ENCODE measurements around the gene PLIN1. TPM values are rescaled to one million over a fixed set of nuclear protein-coding genes. Genes with fewer than 3 reads are reported as not detected.
"Not testable (repeated sequence)": the region's sequence is repeated elsewhere in the genome, so short reads cannot be mapped to it uniquely, and the experiment has no call there.

PLIN1 gene, protein sequence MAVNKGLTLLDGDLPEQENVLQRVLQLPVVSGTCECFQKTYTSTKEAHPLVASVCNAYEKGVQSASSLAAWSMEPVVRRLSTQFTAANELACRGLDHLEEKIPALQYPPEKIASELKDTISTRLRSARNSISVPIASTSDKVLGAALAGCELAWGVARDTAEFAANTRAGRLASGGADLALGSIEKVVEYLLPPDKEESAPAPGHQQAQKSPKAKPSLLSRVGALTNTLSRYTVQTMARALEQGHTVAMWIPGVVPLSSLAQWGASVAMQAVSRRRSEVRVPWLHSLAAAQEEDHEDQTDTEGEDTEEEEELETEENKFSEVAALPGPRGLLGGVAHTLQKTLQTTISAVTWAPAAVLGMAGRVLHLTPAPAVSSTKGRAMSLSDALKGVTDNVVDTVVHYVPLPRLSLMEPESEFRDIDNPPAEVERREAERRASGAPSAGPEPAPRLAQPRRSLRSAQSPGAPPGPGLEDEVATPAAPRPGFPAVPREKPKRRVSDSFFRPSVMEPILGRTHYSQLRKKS
- total RNA-seq = under 1 TPM in 1 of 2 experiments, not detected in 1; 0.12 TPM

DNA sequence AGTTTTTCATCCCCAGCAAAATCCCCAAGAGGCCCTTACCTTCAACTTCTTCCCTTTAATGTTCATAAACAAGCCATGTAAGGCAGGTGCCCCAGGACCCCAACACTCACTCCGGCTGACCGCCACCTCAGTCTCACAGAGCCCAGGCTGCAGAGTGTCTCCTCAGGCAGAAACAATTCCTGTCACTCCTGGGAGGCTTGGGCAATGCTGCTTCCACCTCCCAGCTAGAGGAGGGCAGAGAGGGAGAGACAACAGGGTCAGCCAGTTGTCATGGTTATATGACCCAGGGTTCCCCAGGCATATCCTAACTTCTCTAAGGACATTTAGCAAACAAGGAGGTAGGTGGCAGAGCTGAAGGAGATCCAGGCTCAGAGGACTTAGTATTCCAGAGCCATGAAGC lies at the start of gene PLIN1:
TSS of gene PLIN1 (minus strand) at position 156 of the 400 bp plus-strand sequence. CDS start 1,878 bp downstream, outside the sequence.
- no peak for ATAC-seq
- no peaks in the 10 kb centered on the region for H3K27me3 Mint-ChIP-seq
- no peaks in the 10 kb centered on the region for H3K4me1 Mint-ChIP-seq
- H3K9me3 Mint-ChIP-seq (ENCODE audit: low read depth) = no peaks in the 10 kb centered on the region
- no peak within 1 kb of the TSS for H3K27ac Mint-ChIP-seq
- H3K36me3 Mint-ChIP-seq = no peaks in the 10 kb centered on the region
- CTCF ChIA-PET = no interaction called here
- DNase-seq = no peak
- no peak within 1 kb of the TSS for H3K4me3 Mint-ChIP-seq

DNA sequence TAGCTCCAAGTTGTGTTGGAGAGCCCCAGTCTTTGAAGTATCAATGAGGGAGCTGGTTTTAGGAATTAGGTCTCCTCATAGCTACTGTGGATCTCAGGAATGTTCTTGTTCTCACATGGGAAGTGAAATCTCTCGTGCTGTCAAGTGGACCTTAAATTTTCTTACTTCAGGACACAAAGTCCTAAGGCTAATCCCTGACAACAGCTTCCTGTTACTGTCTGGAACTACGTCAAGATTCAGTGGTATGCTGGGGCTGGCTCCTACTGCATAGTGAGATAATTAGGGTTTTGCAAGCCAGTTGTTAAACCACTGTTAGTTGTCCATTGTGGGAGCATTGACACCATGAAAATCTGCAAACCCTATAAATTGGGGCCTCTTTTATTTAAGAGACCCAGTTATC lies 49.1 kb upstream of the PLIN1 start:
- Mint-ChIP-seq H3K4me1 (no peaks in the 10 kb centered on the region), H3K9me3 (ENCODE audit: low read depth) (peaks cover 3% of the 10 kb centered on the region), H3K27ac (no peak overlapping the region), H3K27me3 (peaks cover 26% of the 10 kb centered on the region), H3K4me3 (no peak overlapping the region), H3K36me3 (peaks cover 3% of the 10 kb centered on the region)
- CTCF ChIA-PET = interaction anchor here (2.2 to 3.2 kb wide), 2 partner anchors 12 to 33 kb away, joined by 6 to 20 read pairs; no protein-coding TSS in a partner anchor
- DNase-seq (no peak), ATAC-seq (no peak)

DNA sequence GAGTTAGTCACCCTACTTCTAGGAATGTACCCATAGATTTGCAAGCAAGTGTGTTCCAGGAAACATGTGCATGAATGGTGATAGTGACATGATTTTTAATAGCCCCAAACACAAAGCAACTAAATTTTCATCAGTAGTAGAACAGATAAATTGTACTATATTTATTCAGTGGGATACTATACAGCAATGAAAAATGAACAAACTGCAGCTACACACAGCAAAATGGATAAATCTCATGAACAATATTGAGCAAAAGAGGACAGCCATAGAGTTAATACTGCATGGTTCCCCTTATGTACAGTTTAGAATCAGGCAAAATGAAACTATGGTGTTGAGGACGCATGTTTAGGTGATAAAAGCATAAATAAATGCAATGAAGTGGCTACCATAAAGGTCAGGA lies 45.9 kb upstream of the PLIN1 start:
- H3K4me3 Mint-ChIP-seq = no peak overlapping the region
- ATAC-seq = no peak
- peaks cover 3% of the 10 kb centered on the region for H3K36me3 Mint-ChIP-seq
- no peak overlapping the region for H3K27ac Mint-ChIP-seq
- H3K4me1 Mint-ChIP-seq = no peaks in the 10 kb centered on the region
- peaks cover 36% of the 10 kb centered on the region for H3K27me3 Mint-ChIP-seq
- DNase-seq = no peak
- peaks cover 3% of the 10 kb centered on the region for H3K9me3 Mint-ChIP-seq (ENCODE audit: low read depth)
- CTCF ChIA-PET = no interaction called here

- CTCF ChIA-PET = no interaction called here
- peaks cover 36% of the 10 kb centered on the region for H3K27me3 Mint-ChIP-seq
- DNase-seq (no peak), ATAC-seq (no peak)
- peaks cover 3% of the 10 kb centered on the region for H3K9me3 Mint-ChIP-seq (ENCODE audit: low read depth)
- peaks cover 3% of the 10 kb centered on the region for H3K36me3 Mint-ChIP-seq
- H3K27ac Mint-ChIP-seq = no peak overlapping the region
- H3K4me3 Mint-ChIP-seq = no peak overlapping the region
- H3K4me1 Mint-ChIP-seq = no peaks in the 10 kb centered on the region
Observed at GRCh38 chr15:89724621-89725020, 45.5 kb upstream of the PLIN1 start.

DNA sequence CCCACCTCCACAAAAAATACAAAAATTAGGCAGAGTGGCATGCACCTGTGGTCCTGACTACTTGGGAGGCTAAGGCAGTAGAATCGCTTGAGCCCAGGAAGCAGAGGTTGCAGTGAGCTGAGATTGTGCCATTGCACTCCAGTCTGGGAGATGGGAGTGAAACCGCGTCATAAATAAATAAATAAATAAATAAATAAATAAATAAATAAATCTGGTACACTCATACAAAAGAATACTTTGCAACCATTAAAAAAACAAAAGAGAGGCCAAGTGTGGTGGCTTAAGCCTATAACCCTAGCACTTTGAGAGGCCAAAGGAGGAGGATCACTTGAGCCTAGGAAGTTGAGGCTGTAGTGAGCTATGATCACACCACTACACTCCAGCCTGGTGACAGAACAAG lies 43.9 kb upstream of the PLIN1 start:
- CTCF ChIA-PET = interaction anchor here (1.0 kb wide), 1 partner anchor 17 kb away, joined by 4 read pairs; no protein-coding TSS in a partner anchor
- peaks cover 3% of the 10 kb centered on the region for H3K9me3 Mint-ChIP-seq (ENCODE audit: low read depth)
- H3K27ac Mint-ChIP-seq = no peak overlapping the region
- peaks cover 3% of the 10 kb centered on the region for H3K36me3 Mint-ChIP-seq
- no peak overlapping the region for H3K4me3 Mint-ChIP-seq
- H3K4me1 Mint-ChIP-seq = no peaks in the 10 kb centered on the region
- DNase-seq (no peak), ATAC-seq (no peak)
- peaks cover 39% of the 10 kb centered on the region for H3K27me3 Mint-ChIP-seq

DNA sequence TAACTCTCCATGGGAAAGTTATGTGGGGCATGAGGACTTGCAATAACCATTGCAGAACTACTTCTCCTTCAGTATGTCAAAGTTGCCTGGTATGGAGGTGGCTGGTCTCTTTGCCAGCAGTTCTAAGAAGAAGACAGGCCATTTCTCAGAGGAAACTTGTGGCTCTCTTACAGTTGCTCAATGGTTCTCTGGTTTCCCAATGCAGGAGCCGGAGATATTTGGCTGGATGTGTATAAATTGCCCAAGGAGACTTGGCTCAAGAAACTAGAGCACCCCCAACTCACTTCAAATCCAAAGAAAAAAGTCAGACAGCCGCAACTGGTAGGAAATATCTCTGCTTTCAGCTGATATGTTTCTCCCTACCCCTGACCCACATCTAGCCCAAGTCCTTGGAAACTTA lies 35.6 kb upstream of the PLIN1 start:
- no peaks in the 10 kb centered on the region for H3K36me3 Mint-ChIP-seq
- ATAC-seq (no peak), DNase-seq (no peak)
- H3K4me3 Mint-ChIP-seq = no peak overlapping the region
- H3K9me3 Mint-ChIP-seq (ENCODE audit: low read depth) = no peaks in the 10 kb centered on the region
- no peaks in the 10 kb centered on the region for H3K4me1 Mint-ChIP-seq
- CTCF ChIA-PET = no interaction called here
- peaks cover 21% of the 10 kb centered on the region for H3K27me3 Mint-ChIP-seq
- no peak overlapping the region for H3K27ac Mint-ChIP-seq

GRCh38 chr15:89707577-89707976 lies 28.4 kb upstream of the PLIN1 start:
- H3K36me3 Mint-ChIP-seq = no peaks in the 10 kb centered on the region
- CTCF ChIA-PET = interaction anchor here (0.5 kb wide), 1 partner anchor 263 kb away, joined by 3 read pairs; no protein-coding TSS in a partner anchor
- H3K4me1 Mint-ChIP-seq = no peaks in the 10 kb centered on the region
- H3K4me3 Mint-ChIP-seq = no peak overlapping the region
- H3K27ac Mint-ChIP-seq = no peak overlapping the region
- no peaks in the 10 kb centered on the region for H3K9me3 Mint-ChIP-seq (ENCODE audit: low read depth)
- DNase-seq (no peak), ATAC-seq (no peak)
- peaks cover 40% of the 10 kb centered on the region for H3K27me3 Mint-ChIP-seq

GRCh38 chr15:89704411-89704810 lies 25.2 kb upstream of the PLIN1 start:
- CTCF ChIA-PET = interaction anchor here (1.4 kb wide), 1 partner anchor 34 kb away, joined by 3 read pairs; no protein-coding TSS in a partner anchor
- Mint-ChIP-seq H3K4me1 (no peaks in the 10 kb centered on the region), H3K9me3 (ENCODE audit: low read depth) (no peaks in the 10 kb centered on the region), H3K27ac (no peak overlapping the region), H3K27me3 (peaks cover 42% of the 10 kb centered on the region), H3K4me3 (no peak overlapping the region), H3K36me3 (no peaks in the 10 kb centered on the region)
- ATAC-seq (no peak), DNase-seq (no peak)

- CTCF ChIA-PET = interaction anchor here (0.8 kb wide), 1 partner anchor 1338 kb away, joined by 4 read pairs; no protein-coding TSS in a partner anchor
- no peak overlapping the region for H3K27ac Mint-ChIP-seq
- peaks cover 7% of the 10 kb centered on the region for H3K4me1 Mint-ChIP-seq
- H3K36me3 Mint-ChIP-seq = no peaks in the 10 kb centered on the region
- no peak for ATAC-seq
- no peaks in the 10 kb centered on the region for H3K9me3 Mint-ChIP-seq (ENCODE audit: low read depth)
- no peak for DNase-seq
- H3K27me3 Mint-ChIP-seq = peaks cover 19% of the 10 kb centered on the region
- H3K4me3 Mint-ChIP-seq = no peak overlapping the region
Observed at GRCh38 chr15:89695198-89695597, 16.0 kb upstream of the PLIN1 start.

DNA sequence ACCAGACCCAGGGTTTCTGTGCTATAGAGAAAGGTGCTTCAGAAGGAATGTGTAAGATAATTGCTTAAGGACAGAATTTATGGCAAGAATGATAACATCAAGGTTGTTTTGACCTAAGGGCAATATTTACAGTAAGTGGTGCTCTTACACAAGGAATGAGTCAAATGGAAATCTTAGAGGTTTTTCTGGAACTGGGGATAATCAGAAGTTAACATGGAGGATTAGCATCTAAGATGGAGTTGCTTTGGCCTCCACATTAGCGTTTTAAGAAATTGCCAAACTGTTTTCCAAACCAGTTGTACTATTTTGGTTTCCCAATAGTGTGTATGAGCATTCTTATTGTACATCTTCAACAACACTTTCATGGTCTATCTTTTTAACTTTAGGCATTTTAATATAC lies 14.5 kb upstream of the PLIN1 start:
- DNase-seq (no peak), ATAC-seq (no peak)
- CTCF ChIA-PET = no interaction called here
- Mint-ChIP-seq H3K4me1 (peaks cover 12% of the 10 kb centered on the region), H3K9me3 (ENCODE audit: low read depth) (no peaks in the 10 kb centered on the region), H3K27me3 (peaks cover 12% of the 10 kb centered on the region), H3K27ac (no peak overlapping the region), H3K4me3 (no peak overlapping the region), H3K36me3 (no peaks in the 10 kb centered on the region)

DNA sequence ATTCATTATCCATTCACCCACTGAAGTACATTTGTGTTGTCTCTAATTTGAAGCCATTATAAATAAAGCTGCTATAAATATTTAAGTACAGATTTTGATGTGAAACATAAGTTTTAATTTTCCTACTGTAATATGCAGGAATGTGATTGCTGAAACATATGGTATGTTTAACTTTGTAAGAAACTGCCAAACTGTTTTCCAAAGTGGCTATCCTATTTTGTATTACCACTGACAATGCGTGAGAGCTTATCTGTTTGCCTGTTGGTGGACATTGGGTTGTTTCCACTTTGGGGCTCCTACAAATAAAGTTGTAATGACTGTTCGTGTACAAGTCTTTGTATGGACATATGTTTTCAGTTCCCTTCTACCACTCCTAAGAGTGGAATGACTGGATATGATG lies 13.9 kb upstream of the PLIN1 start:
- no peak overlapping the region for H3K27ac Mint-ChIP-seq
- no peak for ATAC-seq
- CTCF ChIA-PET = interaction anchor here (0.7 kb wide), 1 partner anchor 20 kb away, joined by 3 read pairs; no protein-coding TSS in a partner anchor
- H3K4me1 Mint-ChIP-seq = peaks cover 12% of the 10 kb centered on the region
- H3K27me3 Mint-ChIP-seq = peaks cover 12% of the 10 kb centered on the region
- DNase-seq = no peak
- H3K9me3 Mint-ChIP-seq (ENCODE audit: low read depth) = no peaks in the 10 kb centered on the region
- H3K36me3 Mint-ChIP-seq = no peaks in the 10 kb centered on the region
- no peak overlapping the region for H3K4me3 Mint-ChIP-seq

GRCh38 chr15:89690276-89691218 lies 11.4 kb upstream of the PLIN1 start, which contains the start of the genes PEX11A and WDR93:
Gene PEX11A, minus strand, starts transcription at chr15:89690754. Its CDS starts 122 bp downstream, at chr15:89690632.
Gene WDR93, plus strand, starts transcription at chr15:89690811. Its CDS starts 10,936 bp downstream, at chr15:89701747.
- CTCF ChIA-PET = no interaction called here
- Mint-ChIP-seq H3K36me3 (no peaks in the 10 kb centered on the region), H3K9me3 (ENCODE audit: low read depth) (no peaks in the 10 kb centered on the region), H3K4me1 (peaks cover 12% of the 10 kb centered on the region), H3K4me3 (peak within 1 kb of the TSS; percentile 83), H3K27ac (peak within 1 kb of the TSS; percentile 46), H3K27me3 (peaks cover 6% of the 10 kb centered on the region)
- ATAC-seq (peak; percentile 95), DNase-seq (peak; percentile 82)

GRCh38 chr15:89689930-89690275 lies 10.7 kb upstream of the PLIN1 start:
- H3K27me3 Mint-ChIP-seq; H3K36me3 Mint-ChIP-seq; ATAC-seq; H3K9me3 Mint-ChIP-seq (ENCODE audit: low read depth); DNase-seq: not testable (repeated sequence)
- Mint-ChIP-seq H3K4me1 (peaks cover 12% of the 10 kb centered on the region), H3K27ac (peak overlapping the region; percentile 46), H3K4me3 (peak overlapping the region; percentile 83)
- CTCF ChIA-PET = interaction anchor here (1.0 kb wide), 1 partner anchor 44 kb away, joined by 3 read pairs; no protein-coding TSS in a partner anchor

Measured in activated CD8-positive, alpha-beta memory T cell treated with anti-CD3 and anti-CD28 coated beads, Interleukin-2, amount 10 ng/mL, durations not matched to agents 7 days and 5 days (primary cell).